ENCODE data around the gene MT1X. TPM values are rescaled to one million over a fixed set of nuclear protein-coding genes. Genes with fewer than 3 reads are reported as not detected.

MT1X gene
- total and polyA plus RNA-seq, 4 donors: 213 to 3,979 (median 1,403) TPM

- DNase-seq (ENCODE audit: low spot score): no peak
- no peaks in the 10 kb centered on the region for H3K27me3 ChIP-seq (ENCODE audit: control insufficient read depth in 4 of 4, insufficient read depth in 4 of 4, low read length in 3 of 4)
- H3K4me3 ChIP-seq (ENCODE audit: low read depth in 1 of 3, low read length in 3 of 3): peak overlapping the region; percentile 60 to 78 (median 77)
- H3K4me1 ChIP-seq (ENCODE audit: control insufficient read depth in 4 of 4, insufficient read depth in 4 of 4, low read length in 3 of 4): peaks cover 4 to 19% (median 10%) of the 10 kb centered on the region in 4 donors
- H3K9me3 ChIP-seq (ENCODE audit: control insufficient read depth in 4 of 4, low read length in 3 of 4): no peaks in the 10 kb centered on the region
- H3K27ac ChIP-seq (ENCODE audit: low read depth in 1 of 2, low read length in 2 of 2): peak overlapping the region; percentile 80 to 89
- peak overlapping the region; percentile 83 for H3K9ac ChIP-seq (ENCODE audit: low read depth in 1 of 2, low read length in 2 of 2)
- TF ChIP-seq SP1 (IDR thresholded peaks at IDR 0.05): no peak
- no peak for TF ChIP-seq REST (IDR thresholded peaks at IDR 0.05)
- TF ChIP-seq RXRA (IDR thresholded peaks at IDR 0.05): no peak
- no peak for TF ChIP-seq HNF4A (conservative IDR thresholded peaks at IDR 0.05)
- TF ChIP-seq FOXA1 (IDR thresholded peaks at IDR 0.05): no peak
- no peak for TF ChIP-seq HNF4G (IDR thresholded peaks at IDR 0.05)
- no peak for TF ChIP-seq EGR1 (IDR thresholded peaks at IDR 0.05; ENCODE audit: low read depth in 2 of 2)
- no peak for TF ChIP-seq FOXA2 (IDR thresholded peaks at IDR 0.05)
- no peak for TF ChIP-seq RAD21 (IDR thresholded peaks at IDR 0.05)
- TF ChIP-seq NR2F2 (IDR thresholded peaks at IDR 0.05): no peak
- no peak for TF ChIP-seq GABPA (IDR thresholded peaks at IDR 0.05 in 1 of 2, conservative IDR thresholded peaks at IDR 0.05 in 1 of 2)
- TF ChIP-seq ATF3 (IDR thresholded peaks at IDR 0.05): no peak
- no peak for TF ChIP-seq ZBTB33 (IDR thresholded peaks at IDR 0.05)
- TF ChIP-seq TAF1 (conservative IDR thresholded peaks at IDR 0.05): no peak
- no peak for TF ChIP-seq YY1 (IDR thresholded peaks at IDR 0.05)
- no peak for TF ChIP-seq CTCF (IDR thresholded peaks at IDR 0.05; ENCODE audit: low read depth, low read length, missing input control)
- TF ChIP-seq JUND (IDR thresholded peaks at IDR 0.05): no peak
- TF ChIP-seq MAX (IDR thresholded peaks at IDR 0.05): no peak
- 14% methylated on average over 8 of the region's 8 CpGs for WGBS
- H3K36me3 ChIP-seq (ENCODE audit: control insufficient read depth in 4 of 4, insufficient read depth in 3 of 4, low read depth in 1 of 4, low read length in 3 of 4): no peaks in the 10 kb centered on the region
Measured at GRCh38 chr16:56682703-56683397, 580 bp downstream of the MT1X start.
